SIG-M5 treated with dmso at 0.1 percent for 504 hours (cell line): ENCODE results near the gene TTC36.
"Not testable (repeated sequence)": the region's sequence is repeated elsewhere in the genome, so short reads cannot be mapped to it uniquely, and the experiment has no call there.

Source experiments
- DNase-seq: peaks from one replicate; lab custom pipeline; 2025; ENCODE audit not compliant: unreplicated experiment; lab: John Stamatoyannopoulos, UW

TTC36 gene

DNA sequence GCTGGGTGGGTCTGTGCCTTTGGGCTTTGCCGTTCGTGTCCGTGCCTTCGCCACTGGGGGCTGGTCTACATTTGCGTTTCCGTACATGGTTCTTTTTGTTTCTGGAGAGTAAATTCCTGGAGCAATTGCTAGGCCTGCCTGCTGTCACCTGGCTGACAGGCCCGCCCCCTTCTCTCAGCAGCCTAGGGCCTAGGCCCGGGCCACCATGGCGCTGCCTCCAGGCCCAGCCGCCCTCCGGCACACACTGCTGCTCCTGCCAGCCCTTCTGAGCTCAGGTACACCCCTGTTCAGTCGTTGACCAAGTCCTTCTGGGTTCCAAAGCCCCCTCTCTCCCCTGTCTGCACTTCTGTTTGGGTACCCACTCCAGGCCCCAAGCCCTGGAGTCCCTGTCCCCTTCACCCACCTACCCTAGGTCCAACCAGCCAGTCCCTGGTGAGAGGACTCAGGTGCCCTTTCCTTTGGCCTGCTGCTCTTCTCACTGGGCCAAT, 4.4 kb downstream of the TTC36 start:
- no peak for DNase-seq

DNA sequence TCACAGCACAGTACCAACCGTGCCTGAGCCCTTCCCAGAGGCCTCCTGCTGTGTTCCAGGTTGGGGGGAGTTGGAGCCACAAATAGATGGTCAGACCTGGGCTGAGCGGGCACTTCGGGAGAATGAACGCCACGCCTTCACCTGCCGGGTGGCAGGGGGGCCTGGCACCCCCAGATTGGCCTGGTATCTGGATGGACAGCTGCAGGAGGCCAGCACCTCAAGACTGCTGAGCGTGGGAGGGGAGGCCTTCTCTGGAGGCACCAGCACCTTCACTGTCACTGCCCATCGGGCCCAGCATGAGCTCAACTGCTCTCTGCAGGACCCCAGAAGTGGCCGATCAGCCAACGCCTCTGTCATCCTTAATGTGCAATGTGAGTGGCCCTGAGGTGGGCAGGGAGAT, 4.8 kb downstream of the TTC36 start:
- DNase-seq = no peak

DNA sequence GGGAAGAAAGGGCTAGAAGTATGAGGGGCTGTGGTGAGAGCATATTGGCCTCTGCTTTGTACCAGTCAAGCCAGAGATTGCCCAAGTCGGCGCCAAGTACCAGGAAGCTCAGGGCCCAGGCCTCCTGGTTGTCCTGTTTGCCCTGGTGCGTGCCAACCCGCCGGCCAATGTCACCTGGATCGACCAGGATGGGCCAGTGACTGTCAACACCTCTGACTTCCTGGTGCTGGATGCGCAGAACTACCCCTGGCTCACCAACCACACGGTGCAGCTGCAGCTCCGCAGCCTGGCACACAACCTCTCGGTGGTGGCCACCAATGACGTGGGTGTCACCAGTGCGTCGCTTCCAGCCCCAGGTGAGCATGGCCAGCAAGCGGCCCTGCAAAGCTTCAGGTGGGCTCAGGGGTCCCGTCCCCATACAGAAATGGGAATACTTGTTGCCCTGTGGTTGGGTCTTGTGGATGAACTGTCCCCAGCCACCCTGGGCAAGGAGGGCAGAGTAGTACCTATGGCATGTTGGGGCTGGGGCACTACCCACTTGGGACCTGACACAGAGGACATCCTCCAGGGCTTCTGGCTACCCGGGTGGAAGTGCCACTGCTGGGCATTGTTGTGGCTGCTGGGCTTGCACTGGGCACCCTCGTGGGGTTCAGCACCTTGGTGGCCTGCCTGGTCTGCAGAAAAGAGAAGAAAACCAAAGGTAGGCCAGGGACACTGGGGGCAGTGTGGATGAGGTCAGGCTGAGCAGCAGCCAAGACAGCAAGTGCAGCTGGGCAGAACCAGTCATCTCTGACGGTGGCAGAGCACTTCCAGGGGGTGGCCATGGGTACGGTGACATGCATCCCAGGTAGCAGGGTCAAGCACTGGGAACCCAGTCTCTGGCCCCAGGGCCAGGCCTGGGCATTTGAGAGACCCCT, 5.8 kb downstream of the TTC36 start:
- no peak for DNase-seq

DNA sequence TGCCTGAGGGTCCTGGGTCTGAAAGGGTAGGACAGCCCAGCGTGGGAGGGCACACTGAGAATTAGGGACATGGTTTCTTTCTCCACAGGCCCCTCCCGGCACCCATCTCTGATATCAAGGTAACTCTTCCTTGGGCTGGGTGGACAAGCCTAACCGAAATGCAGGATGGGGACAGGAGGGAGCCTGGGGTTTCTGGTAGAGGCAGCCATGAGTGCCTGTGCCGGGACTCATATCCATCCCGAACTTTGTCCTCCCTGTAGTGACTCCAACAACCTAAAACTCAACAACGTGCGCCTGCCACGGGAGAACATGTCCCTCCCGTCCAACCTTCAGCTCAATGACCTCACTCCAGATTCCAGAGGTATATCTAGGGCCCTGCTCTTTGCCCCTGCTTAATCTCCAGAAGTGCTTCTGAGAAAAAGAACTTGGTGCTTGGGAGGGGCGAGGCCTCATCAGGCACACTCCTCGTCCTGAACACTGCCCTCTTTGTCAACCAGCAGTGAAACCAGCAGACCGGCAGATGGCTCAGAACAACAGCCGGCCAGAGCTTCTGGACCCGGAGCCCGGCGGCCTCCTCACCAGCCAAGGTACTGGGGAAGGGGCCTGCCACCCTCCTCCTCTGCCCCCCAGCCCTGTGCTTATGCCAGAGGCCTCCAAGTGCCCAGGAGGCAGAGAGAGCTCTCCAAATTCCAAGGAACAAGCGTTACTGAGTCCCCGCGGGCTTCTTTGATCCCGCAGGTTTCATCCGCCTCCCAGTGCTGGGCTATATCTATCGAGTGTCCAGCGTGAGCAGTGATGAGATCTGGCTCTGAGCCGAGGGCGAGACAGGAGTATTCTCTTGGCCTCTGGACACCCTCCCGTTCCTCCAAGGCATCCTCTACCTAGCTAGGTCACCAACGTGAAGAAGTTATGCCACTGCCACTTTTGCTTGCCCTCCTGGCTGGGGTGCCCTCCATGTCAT, 6.8 kb downstream of the TTC36 start:
- no peak for DNase-seq

DNA sequence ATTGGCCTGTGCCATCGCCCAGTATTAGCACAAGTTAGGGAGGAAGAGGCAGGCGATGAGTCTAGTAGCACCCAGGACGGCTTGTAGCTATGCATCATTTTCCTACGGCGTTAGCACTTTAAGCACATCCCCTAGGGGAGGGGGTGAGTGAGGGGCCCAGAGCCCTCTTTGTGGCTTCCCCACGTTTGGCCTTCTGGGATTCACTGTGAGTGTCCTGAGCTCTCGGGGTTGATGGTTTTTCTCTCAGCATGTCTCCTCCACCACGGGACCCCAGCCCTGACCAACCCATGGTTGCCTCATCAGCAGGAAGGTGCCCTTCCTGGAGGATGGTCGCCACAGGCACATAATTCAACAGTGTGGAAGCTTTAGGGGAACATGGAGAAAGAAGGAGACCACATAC, 8.0 kb downstream of the TTC36 start:
- DNase-seq = no peak

DNA sequence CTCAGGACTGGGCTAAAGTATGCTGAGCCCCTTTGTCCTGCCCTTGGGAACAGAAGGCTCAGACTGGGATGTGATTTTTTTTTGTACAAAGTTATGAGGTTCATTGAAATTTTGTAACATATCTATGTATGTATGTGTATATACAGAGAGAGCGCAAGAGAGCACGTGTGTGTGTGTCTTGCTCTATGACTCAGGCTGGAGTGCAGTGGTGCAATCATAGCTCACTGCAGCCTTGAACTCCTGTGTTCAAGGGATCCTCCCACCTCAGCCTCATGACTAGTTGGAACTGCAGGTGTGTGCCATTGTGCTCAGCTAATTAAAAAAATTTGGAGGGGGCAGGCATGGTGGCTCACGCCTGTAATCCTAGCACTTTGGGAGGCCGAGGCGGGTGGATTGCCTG, 9.5 kb downstream of the TTC36 start:
- DNase-seq = peak; percentile 40

DNA sequence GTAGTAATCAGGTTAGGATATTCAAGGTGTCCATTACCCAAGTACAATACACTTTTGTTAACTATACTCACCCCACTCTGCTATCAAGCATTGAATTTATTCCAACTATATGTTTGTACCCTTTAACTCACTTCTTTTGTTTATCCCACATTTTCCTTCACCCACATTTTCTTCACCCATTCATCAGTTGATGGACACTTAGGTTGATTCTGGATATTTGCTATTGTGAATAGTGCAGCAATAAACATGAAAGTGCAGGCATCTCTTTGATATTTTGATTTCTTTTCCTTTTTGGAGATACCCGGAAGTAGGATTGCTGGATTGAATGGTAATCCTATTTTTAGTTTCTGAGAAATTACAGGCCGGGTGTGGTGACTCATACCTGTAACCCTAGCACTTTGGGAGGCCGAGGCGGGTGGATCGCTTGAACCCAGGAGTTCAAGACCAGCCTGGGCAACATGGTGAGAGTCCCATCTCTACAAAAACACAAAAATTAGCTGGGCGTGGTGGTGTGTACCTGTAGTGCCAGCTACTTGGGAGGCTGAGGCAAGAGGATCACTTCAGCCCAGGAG, 10.2 kb downstream of the TTC36 start:
- DNase-seq = no peak

DNA sequence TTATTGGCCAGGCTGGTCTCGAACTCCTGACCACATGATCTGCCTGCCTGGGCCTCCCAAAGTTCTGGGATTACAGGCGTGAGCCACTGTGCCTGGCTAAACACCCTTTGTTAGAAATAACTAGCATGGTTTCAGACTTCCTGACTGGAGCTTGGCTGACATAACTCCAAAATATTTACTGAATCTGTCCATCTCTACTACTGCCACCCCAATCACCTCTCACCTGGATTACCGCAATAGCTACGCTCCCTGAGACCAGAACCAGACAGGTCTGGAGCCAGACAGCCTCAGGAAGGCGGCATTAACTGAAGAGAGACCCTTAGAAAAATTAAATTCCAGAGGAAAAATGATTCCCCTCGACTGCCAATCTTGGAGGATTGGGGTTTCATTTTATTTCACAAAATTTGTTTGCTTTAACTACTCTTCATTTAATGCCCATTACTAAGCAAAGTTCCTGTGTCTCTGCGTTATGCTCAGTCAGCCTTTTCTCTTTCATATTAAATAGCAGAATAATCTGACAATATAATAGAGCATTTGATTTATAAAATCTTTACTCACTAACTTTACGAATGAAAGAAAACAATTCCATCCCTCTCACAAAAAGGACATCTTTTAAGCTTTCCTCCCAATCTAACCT, 16.9 kb downstream of the TTC36 start:
- no peak for DNase-seq

DNA sequence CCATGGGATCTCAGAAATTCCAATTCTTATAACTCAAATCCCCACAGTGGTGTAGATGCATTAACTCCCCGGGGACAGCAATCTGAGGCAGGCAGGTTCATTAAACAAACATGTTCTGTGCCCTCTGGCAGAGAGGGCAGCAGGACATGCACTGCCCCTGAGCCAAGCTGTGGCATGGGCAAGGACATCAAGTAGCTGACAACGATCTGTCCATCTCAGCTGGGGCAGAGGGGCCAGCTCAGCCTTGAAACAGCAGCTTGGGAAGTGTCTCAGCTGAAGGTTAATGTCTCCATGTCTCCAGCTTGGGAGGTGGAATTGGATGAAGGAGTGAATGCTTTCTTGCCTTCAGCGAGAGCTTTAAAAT, 17.4 kb downstream of the TTC36 start:
- DNase-seq = no peak

DNA sequence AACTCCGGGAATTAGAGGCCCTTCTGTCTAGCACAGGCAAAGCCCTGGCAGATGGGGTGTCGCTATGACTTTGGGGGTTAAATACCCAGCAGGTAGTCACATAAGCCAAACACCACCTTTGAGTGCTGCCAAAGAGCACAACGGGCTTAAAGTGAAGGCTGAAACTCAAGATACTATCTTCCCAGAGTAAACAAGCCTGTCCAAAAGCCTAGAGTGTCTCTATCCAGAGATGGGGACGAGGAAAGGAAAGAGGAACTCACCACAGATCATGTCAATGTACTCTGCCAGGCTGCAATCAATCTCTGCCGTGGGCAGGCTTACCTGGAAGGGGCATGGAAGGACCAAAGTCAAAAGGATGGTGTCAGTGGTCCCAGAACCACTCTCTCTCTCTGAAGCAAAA, 18.3 kb downstream of the TTC36 start:
- no peak for DNase-seq

DNA sequence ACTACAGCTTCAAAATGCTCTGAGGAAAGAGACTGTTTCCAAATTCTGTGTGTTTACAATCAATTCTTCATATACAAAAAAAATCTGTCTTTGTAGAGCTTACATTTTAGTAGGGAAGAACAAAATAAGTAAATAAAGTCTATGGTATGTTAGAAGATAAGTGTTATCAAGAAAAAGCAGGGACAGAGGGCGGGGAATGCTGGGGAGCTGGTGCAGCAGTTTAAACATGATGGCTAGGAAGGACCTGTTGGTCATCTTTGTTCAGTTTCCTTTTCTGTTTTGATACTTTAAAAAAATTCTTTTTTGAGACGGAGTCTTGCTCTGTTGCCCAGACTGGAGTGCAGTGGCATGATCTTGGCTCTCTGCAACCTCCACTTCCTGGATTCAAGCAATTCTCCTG, 19.9 kb downstream of the TTC36 start:
- DNase-seq = no peak

DNA sequence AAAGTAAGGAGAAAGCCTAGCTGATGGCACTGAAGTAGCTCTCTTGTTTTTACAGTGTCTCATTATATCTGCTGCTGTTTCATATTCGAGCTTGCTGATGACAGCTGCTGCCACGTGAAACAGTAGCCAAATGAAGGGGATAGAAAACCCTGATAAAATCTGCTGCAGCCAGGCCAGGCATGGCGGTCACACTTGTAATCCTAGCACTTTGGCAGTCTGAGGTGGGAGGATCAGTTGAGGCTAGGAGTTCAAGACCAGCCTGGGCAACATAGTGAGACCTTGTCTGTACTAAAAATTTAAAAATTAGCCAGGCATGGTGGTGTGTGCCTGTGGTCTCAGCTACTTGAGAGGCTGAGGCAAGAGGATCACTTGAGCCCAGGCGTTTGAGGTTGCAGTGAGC, 25.1 kb downstream of the TTC36 start:
- DNase-seq = no peak

DNA sequence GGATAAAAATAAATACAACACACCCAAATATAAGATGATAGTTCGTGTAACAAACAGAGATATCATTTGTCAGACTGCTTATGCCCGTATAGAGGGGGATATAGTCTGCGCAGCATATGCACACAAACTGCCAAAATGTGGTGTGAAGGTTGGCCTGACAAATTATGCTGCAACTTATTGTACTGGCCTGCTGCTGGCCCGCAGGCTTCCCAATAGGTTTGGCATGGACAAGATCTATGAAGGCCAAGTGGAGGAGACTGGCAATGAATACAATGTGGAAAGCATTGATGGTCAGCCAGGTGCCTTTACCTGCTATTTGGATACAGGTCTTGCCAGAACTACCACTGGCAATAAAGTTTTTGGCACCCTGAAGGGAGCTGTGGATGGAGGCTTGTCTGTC, 33.5 kb downstream of the TTC36 start:
- no peak for DNase-seq

DNA sequence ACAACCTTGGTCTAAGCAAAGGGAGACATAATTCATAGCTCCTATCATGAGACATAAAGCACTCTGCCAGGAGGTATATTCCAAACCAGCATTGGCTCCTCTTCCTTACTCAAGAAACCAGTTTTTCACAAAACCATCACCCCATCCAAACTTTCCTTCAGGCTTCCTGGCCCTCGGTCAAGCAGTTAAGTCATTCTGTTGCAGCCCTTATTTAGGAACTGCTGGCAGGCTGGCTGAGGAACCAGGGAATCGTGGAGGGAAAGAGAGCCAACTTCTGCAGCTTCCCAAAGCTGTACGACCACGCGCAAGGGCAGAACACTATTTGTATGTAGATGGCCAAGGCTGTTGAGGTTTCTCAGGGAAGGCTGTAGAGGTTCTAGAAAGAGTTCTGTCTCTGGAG, 37.8 kb downstream of the TTC36 start:
- no peak for DNase-seq

DNA sequence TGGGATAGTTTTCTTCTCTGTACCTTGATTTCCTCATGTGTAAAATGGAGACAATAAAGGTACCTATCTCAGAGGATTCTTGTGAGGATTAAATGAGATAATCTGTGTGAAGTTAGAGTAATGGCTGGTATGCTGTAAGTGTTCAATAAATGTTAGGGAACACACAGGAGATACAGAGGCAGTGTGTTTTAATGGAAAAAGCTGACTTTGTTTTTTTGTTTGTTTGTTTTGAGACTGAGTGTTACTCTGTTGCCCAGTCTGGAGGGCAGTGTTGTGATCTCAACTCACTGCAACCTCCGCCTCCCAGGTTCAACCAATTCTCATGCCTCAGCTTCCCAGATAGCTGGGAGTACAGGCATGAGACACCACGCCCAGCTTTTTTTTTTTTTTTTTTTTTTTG, 42.4 kb downstream of the TTC36 start:
- no peak for DNase-seq

DNA sequence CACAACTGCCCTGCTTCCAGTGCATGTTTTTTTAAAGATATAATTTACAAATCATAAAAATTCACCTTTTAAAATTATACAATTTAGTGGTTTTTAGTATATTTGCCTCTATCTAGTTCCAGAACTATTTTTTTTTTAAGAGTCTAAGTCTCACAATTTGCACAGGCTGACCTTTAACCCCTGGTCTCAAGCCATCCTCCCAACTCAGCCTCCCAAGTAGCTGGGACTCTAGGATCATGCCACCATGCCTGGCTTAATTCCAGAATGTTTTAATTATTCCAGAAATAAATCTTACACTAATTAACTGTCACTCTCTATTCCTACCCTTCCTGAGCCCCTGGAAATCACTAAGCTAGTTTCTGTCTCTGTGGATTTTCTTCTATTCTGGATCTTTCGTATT, 43.5 kb downstream of the TTC36 start:
- DNase-seq = no peak

DNA sequence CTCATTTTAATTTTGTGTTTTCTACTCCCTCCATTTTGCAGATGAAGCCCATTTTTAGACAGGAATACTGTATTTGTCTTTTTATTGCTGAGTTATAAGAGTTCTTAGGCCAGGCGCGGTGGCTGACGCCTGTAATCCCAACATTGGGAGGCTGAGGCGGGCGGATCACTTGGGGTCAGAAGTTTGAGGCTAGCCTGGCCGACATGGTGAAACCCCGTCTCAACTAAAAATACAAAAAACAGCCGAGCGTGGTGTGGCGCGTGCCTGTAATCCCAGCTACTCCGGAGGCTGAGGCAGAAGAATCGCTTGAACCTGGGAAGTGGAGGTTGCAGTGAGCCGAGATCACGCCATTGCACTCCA, 44.4 kb downstream of the TTC36 start:
- DNase-seq = not testable (repeated sequence)

DNA sequence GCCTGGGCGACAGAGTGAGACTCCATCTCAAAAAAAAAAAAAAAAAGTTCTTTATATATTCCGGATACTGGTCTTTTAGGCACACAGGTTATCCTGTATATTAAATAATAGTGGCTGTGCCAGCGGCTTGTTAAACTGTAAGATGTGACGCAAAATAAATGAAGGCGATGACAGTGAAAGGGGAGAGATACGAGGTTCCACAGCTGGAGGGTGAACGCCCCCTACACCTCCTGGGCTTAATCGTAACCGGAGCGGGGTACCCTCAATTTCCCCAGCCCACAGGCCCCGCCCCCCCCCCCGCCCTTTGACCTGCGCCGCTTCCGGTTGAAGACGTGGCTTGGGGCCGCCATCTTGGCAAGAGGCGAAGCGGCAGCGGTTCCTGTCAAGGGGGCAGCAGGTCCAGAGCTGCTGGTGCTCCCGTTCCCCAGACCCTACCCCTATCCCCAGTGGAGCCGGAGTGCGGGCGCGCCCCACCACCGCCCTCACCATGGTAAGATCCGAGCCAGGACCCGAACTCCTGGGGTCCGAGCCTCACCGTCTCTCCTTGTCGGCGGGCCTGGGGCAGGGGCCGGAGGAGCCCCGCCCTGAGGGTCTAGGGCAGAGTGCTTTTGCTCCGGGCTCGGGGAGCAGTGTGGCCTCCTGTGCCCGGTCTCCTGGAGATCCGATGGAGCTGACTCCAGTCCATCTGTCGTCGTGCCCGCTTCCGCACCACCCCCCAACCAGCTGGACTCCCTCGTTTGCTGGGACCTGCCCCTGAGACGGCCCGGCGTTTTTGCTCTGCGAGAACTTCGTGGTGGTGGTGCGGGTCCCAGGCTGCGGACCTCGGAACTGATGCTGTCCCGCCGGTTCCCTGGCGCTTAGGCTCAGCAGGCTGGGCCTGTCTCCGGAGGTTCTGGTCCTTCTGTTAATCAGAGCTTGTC, 45.0 kb downstream of the TTC36 start, which contains the start of gene ARCN1:
Gene ARCN1 (plus strand): TSS at position 349 of the 920 bp plus-strand sequence. CDS start 139 bp downstream, at position 488.
- DNase-seq = peak; percentile 58

DNA sequence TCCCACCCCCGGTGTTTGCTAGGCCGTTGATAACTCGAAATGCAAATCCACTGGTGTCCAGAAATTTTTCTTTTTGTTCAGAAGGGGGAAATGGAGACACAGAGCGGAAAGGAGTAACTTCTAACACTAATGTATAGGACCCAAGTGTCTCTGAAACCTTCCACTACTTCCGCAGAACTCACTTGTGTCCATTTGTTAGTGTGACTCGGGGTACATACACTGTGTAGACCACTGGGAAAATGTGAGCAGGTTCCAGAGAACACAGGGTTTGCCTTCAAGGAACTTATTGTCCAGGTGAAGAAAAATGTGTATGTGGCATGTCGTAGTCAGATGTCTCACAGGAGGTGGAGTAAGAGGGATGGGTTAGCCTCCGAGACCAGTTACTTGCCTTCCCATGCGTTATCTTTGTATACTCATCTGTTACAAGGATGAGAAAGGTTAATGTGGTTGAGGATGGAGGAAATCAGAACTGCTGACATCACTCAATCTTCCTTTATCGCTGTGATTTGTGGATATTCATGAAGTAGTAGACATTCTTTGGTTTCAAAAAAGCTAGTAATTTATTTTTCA, 45.8 kb downstream of the TTC36 start:
- DNase-seq = peak; percentile 22

DNA sequence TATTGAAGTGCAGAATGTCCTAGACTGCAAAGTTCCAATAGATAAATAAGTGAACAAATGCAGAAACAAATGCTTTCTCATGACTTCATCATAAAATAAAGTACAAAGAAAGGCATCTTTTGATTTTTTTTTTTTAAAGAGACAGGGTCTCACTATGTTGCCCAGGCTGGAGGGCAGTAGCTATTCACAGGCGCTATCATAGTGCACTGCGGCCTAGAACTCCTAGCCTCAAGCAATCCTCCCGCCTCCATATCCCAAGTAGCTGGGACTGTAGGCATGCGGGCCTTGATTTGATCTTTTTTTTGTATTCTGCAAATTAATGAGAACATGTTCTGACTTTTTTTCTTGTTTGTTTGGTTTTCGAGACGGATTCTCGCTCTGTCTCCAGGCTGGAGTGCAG, 47.4 kb downstream of the TTC36 start:
- no peak for DNase-seq
